HG03521 (cell line): ENCODE results near the gene IGF2BP1.

Source experiments
- ATAC-seq: cut with Tn5 transposase; IDR thresholded peaks from one replicate; pipeline ENCODE4 v1.9.1; 2021; ENCODE audit warnings: mild to moderate bottlenecking, moderate library complexity; ENCODE audit not compliant: unreplicated experiment

IGF2BP1 gene

GRCh38 chr17:48997103-48997826, at the start of gene IGF2BP1:
Gene IGF2BP1, plus strand, starts transcription at chr17:48997385. Its CDS starts 361 bp downstream, at chr17:48997746.
- no peak for ATAC-seq

GRCh38 chr17:48951572-48951971, 45.6 kb upstream of the IGF2BP1 start:
- no peak for ATAC-seq

- ATAC-seq: no peak
Measured at GRCh38 chr17:48952904-48953303, 44.3 kb upstream of the IGF2BP1 start.

- no peak for ATAC-seq
Measured at GRCh38 chr17:48954300-48954755, 42.9 kb upstream of the IGF2BP1 start.

- ATAC-seq: no peak
Measured at GRCh38 chr17:48960834-48961515, 36.2 kb upstream of the IGF2BP1 start.

- ATAC-seq: no peak
Measured at GRCh38 chr17:48961516-48962233, 35.5 kb upstream of the IGF2BP1 start.

GRCh38 chr17:48970224-48970623, 27.0 kb upstream of the IGF2BP1 start:
- no peak for ATAC-seq

- no peak for ATAC-seq
Measured at GRCh38 chr17:48970865-48971687, 26.1 kb upstream of the IGF2BP1 start.

- no peak for ATAC-seq
Measured at GRCh38 chr17:48972749-48973097, 24.5 kb upstream of the IGF2BP1 start.

- no peak for ATAC-seq
Measured at GRCh38 chr17:48973806-48974205, 23.4 kb upstream of the IGF2BP1 start.

- no peak for ATAC-seq
Measured at GRCh38 chr17:48981927-48982539, 15.2 kb upstream of the IGF2BP1 start.

- no peak for ATAC-seq
Measured at GRCh38 chr17:48985436-48986245, 11.5 kb upstream of the IGF2BP1 start.

GRCh38 chr17:48989100-48989499, 8.1 kb upstream of the IGF2BP1 start:
- no peak for ATAC-seq

GRCh38 chr17:48990882-48991357, 6.3 kb upstream of the IGF2BP1 start:
- ATAC-seq: no peak

- ATAC-seq: no peak
Measured at GRCh38 chr17:48992444-48992843, 4.7 kb upstream of the IGF2BP1 start.

- ATAC-seq: no peak
Measured at GRCh38 chr17:48993305-48993704, 3.9 kb upstream of the IGF2BP1 start.

GRCh38 chr17:48993951-48994350, 3.2 kb upstream of the IGF2BP1 start:
- no peak for ATAC-seq

GRCh38 chr17:48994549-48995303, 2.5 kb upstream of the IGF2BP1 start:
- ATAC-seq: no peak
